HG02840 (cell line): ENCODE measurements around the gene TMEM164.
A peak's percentile ranks its signal among the peaks of the same experiment; 100 is the strongest.

Experiments
- ATAC-seq: cut with Tn5 transposase; IDR thresholded peaks from one replicate; pipeline ENCODE4 v1.9.1; 2021; ENCODE audit warnings: mild to moderate bottlenecking, moderate library complexity, moderate number of reproducible peaks; ENCODE audit not compliant: unreplicated experiment, low FRiP score

Gene TMEM164

DNA sequence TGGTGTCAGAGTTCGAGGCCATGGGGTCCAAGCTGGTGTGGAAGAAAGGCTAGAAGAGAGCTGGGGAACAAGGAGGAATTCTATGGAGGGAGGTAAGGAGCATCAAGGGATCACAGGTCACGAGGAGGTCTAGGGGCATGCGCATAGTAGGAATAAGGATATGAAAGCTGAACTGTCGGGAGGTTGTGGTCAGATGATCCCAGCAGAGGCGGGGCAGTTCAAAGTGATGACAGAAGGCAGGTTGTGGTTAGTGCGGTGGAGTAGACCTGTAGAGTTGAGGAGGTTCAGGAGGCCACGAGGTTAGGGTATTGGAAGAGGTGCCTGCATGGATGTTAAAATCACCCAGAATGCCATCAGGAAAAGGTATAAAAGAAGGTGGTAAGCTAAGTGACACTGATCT is 156.3 kb downstream of the TMEM164 start:
- ATAC-seq = no peak

DNA sequence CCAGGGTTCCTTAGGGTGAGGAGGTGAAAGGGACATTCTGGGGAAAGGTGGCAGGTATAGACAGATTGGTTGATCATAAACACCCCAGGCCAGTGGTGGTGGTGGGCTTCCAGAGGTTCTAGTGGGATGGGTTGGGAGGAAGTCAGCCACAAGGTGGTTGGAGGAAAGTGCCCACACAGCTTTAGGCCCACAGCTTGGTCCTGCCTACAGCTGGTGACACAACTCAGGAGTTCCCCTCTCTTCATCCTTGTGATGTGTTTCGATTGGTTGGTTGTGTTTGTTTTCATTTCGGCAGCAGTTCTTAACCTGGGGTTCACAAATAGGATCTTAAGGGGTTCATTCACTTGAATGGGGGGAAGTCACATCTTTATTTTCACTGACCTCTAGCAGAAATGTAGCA is 157.0 kb downstream of the TMEM164 start:
- ATAC-seq = no peak

- ATAC-seq = no peak
Measured at GRCh38 chrX:110161361-110161686, 158.4 kb downstream of the TMEM164 start.

GRCh38 chrX:110162131-110162530 is 159.2 kb downstream of the TMEM164 start:
- no peak for ATAC-seq

DNA sequence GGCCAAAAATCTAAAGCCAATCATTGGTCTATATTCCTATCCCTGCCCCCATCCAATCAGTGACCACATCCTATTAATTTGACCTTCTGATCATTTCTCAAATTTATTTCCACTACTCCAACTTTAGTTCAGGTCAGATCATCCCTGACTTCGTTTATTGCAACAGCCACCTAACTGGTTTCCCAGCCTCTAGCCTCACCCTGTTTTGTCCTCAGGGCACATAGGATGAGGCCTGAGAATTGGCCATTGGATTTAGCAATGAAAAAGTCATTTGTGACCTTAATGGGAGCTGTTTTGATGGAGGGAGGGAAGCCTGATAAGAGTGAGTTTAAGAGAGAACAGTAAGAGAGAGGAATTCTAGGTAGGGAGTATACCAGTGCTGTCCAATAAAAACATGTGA is 160.0 kb downstream of the TMEM164 start:
- ATAC-seq = no peak

GRCh38 chrX:110163488-110163887 is 160.6 kb downstream of the TMEM164 start:
- ATAC-seq = no peak

GRCh38 chrX:110167952-110168451 is 165.1 kb downstream of the TMEM164 start:
- no peak for ATAC-seq

DNA sequence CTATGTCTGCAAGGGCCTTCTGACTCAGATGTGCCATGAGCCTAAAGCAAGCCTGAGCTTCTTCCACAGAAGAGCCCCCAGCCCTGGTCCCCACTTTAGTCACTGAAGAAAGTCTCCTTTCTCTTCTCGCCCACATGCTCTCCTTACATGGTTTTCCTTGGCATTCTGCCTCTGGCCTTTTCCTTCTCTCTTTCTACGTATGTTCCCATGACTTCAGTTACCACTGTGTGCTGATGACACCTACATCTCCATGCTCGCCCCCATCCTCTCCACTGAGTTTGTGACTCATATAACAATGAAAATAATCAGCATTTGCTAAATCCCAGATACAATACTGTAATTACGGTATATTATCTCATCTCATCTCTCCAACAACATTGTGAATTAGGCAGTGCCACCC is 165.7 kb downstream of the TMEM164 start:
- no peak for ATAC-seq

DNA sequence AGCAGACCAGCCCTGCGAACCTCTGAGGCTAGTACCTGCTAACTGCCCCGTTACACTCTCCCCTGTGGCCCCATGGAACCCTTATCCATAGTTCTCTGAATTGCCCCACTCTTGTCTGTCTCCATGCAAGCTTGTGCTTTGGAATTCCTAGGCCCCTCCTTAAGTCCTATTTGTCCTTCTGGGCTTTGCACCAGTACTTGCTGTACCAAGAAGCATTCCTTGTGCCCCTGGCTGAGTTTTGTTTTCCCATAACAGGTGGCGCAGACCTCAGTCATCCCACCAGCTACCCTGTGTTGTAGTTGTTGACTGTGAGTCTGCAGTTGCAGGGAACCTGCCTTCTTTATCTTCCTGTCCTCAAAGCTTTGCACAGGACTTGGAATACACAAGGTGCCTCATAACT is 167.1 kb downstream of the TMEM164 start:
- no peak for ATAC-seq

DNA sequence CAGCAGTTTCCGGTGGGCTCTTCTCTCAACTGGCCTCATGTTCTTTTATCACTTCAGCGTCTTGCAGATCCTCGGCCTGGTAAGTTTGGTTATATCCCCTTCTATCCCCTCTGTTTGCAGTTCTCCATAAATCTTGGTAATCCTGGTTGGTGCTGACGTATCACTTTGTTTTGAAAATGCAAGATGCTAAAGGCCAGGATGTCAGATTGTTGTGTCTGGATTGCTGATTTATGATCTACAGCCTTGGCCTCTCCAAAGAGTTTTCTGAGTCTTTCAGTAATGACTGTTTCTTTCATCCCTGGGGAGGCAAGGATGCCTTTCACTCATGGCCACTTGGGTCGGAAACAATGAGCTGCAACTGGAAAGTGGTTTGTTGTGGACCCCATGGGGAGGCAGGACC is 168.5 kb downstream of the TMEM164 start:
- no peak for ATAC-seq

GRCh38 chrX:110172215-110172614 is 169.3 kb downstream of the TMEM164 start:
- peak; percentile 98 for ATAC-seq

DNA sequence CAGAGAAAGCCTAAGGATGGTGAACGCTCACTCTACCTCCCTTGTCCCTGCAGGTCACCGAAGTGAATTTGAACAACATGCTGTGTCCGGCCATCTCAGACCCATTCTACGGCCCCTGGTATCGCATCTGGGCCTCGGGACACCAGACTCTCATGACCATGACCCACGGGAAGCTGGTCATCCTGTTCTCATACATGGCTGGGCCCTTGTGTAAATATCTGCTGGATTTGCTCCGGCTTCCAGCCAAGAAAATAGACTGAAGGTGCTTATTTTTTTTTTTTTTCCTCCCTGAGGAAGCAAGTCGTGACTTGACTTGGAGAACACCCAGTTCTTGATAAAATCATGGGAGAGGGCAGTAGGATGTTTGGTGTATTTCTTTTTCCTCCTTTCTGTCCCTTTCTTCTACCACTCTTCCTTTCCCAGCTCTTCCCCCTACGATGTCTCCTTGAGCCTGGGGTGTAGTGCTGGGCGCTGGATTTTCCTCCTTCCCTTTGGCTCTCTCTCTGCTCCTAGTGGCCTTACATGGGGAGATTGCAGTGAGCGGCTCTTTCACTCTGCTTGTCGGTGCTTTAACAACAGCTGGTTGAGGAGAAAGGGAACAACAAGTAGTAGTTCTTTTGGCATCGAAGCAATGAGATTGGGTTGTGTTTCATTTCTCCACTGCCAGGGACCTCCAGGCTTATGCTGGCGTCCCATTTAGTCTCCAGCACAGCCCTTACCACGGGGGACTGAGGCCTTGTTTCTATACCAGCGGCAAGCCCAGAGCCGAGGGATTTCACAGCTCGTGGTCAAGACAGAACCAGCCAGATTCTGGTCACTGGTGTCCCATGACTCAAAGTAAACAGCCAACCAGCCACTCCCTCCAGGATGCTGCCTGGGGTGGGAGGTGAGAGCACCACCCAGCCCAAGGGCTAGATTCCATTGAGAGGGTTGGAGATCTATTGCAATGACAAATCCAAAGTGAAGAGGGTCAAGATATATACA is 170.6 kb downstream of the TMEM164 start:
- no peak for ATAC-seq

GRCh38 chrX:110175146-110175545 is 172.2 kb downstream of the TMEM164 start:
- no peak for ATAC-seq

DNA sequence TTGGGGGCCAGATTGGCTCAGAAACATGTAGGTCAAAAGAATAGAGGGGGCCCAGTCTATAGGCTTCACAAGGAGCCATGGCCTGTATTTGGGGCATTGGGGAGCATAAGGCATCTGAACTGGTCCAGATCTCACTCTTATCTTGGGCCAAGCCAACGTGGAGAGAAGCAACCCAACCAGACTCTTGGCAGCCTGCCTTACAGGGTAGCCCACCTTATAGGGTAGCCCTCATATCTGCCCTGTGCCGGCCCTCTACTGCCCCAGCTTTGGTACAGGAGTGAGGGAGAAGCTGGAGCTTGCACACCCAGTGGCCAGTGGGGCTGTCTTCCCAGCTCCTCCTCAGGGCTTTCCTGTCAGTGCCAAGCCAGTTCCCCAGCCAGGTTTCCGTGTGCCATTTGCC is 172.8 kb downstream of the TMEM164 start:
- no peak for ATAC-seq

DNA sequence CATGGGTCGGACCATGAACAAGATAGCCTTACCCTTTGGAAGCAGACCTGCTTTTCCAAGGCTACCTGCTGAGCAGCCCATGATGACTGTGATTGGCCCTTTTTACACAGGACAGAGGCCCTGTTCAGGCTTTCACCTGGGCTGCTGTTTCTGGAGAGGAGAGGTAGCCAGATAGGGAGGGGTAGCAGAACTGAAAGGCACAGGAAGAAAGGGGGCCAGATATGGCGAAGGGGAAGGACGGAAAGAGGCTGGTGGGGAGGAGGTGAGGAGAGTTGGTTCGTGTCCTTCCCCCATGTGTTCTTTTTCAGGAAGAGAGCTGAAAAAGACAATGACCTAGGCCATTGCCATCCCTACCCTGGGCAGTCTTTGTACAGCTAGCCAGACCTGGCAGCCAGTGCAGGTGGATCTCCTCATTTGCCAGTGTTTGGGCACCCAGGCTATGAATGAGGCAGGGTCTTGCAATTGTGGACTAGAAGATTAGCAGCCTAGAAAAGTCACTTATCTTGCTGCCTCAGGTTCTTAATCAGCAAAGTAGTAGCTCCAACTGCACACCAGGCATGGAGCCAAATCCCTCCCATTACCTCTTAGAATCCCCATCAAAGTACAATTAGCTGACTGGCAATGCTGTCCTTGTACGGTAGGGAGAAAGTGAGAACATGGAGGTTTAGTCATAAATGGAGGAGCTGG is 175.4 kb downstream of the TMEM164 start:
- ATAC-seq = no peak

- peak; percentile 15 for ATAC-seq
Measured at GRCh38 chrX:110180176-110180927, 177.4 kb downstream of the TMEM164 start.

GRCh38 chrX:110180928-110181310 is 178.0 kb downstream of the TMEM164 start:
- ATAC-seq = peak; percentile 59

- ATAC-seq = no peak
Measured at GRCh38 chrX:110181459-110182137, 178.7 kb downstream of the TMEM164 start.

- ATAC-seq = no peak
Measured at GRCh38 chrX:110182362-110182761, 179.4 kb downstream of the TMEM164 start.

GRCh38 chrX:110182865-110183264 is 180.0 kb downstream of the TMEM164 start:
- no peak for ATAC-seq
